CD14-positive monocyte (primary cell): ENCODE results near the gene ACSS2. TPM values are rescaled to one million over a fixed set of nuclear protein-coding genes. Genes with fewer than 3 reads are reported as not detected.
A peak's percentile ranks its signal among the peaks of the same experiment; 100 is the strongest.

Experiments
- DNase-seq, 3 donors: peaks; one replicate each; pipeline ENCODE4 v3.0.0-alpha.2; 2011 to 2022
- H2AFZ ChIP-seq: 2 replicates; pipeline ENCODE4 v1.6.0; 2012; ENCODE audit warnings: mild to moderate bottlenecking, low read depth, low read length, inconsistent platforms; ENCODE audit not compliant: insufficient read depth, poor library complexity, severe bottlenecking
- H3K27ac ChIP-seq, 2 donors: 1 replicate in 1 of 2; 2 replicates in 1 of 2; pipeline ENCODE4 v1.5.1; 2012 to 2013; ENCODE audit warnings: low read length in 2 of 2, control low read depth in 1 of 2, inconsistent platforms in 1 of 2, low read depth in 1 of 2, mild to moderate bottlenecking in 1 of 2
- H3K27me3 ChIP-seq, 2 donors: one replicate each; pipeline versions ENCODE4 v1.6.0 to v1.6.1; 2011 to 2013; ENCODE audit warnings: low read length in 2 of 2; ENCODE audit not compliant: control insufficient read depth in 2 of 2, insufficient read depth in 2 of 2
- H3K36me3 ChIP-seq, 2 donors: replicated peaks in 1 of 2; 1 replicate in 1 of 2; 2 replicates in 1 of 2; pipeline versions ENCODE4 v1.5.1 to v1.6.1; 2012 to 2013; ENCODE audit warnings: low read length in 2 of 2, control low read depth in 1 of 2, inconsistent platforms in 1 of 2, mild to moderate bottlenecking in 1 of 2; ENCODE audit not compliant: insufficient read depth in 2 of 2, control insufficient read depth in 1 of 2
- H3K4me1 ChIP-seq, 2 donors: 1 replicate in 1 of 2; 2 replicates in 1 of 2; pipeline versions ENCODE4 v1.5.1 to v1.6.1; 2012 to 2013; ENCODE audit warnings: low read length in 2 of 2, control low read depth in 1 of 2, inconsistent platforms in 1 of 2, mild to moderate bottlenecking in 1 of 2, moderate library complexity in 1 of 2; ENCODE audit not compliant: insufficient read depth in 2 of 2, control insufficient read depth in 1 of 2
- H3K4me2 ChIP-seq: replicated peaks from 2 replicates; pipeline ENCODE3; 2012; ENCODE audit warnings: low read length, moderate library complexity, mild to moderate bottlenecking; ENCODE audit not compliant: poor library complexity, severe bottlenecking; ENCODE audit errors: extremely low read depth
- H3K4me3 ChIP-seq, 3 experiments: fragments of 200-600 bp in 1 of 3; sonication (generic) in 1 of 3; replicated peaks in 1 of 3; 1 replicate in 2 of 3; 2 replicates in 1 of 3; pipeline ENCODE4 v1.5.1; 2011 to 2013; ENCODE audit warnings: low read length in 3 of 3, mild to moderate bottlenecking in 3 of 3, control low read depth in 2 of 3, low read depth in 2 of 3, inconsistent platforms in 1 of 3, moderate library complexity in 1 of 3
- H3K79me2 ChIP-seq: 2 replicates; pipeline ENCODE4 v1.6.0; 2012; ENCODE audit warnings: mild to moderate bottlenecking, control low read depth, inconsistent platforms, low read length, moderate library complexity; ENCODE audit not compliant: insufficient read depth
- H3K9ac ChIP-seq: 2 replicates; pipeline ENCODE4 v1.6.0; 2017; ENCODE audit warnings: low read length, mild to moderate bottlenecking; ENCODE audit not compliant: insufficient read depth, poor library complexity, severe bottlenecking
- H3K9me3 ChIP-seq, 2 donors: replicated peaks in 1 of 2; 1 replicate in 1 of 2; 2 replicates in 1 of 2; pipeline versions ENCODE4 v1.5.1 to v1.6.1; 2012 to 2013; ENCODE audit warnings: low read length in 2 of 2, control low read depth in 1 of 2; ENCODE audit not compliant: control insufficient read depth in 1 of 2, insufficient read depth in 1 of 2
- H4K20me1 ChIP-seq: 2 replicates; pipeline ENCODE4 v1.6.0; 2012; ENCODE audit warnings: mild to moderate bottlenecking, low read length, control low read depth, moderate library complexity; ENCODE audit not compliant: insufficient read depth
- H3K27ac Mint-ChIP-seq, 7 donors: one replicate each; pipeline ENCODE4 v1.8.0; 2020; ENCODE audit warnings: mild to moderate bottlenecking in 7 of 7, mixed read lengths in 7 of 7, moderate library complexity in 6 of 7, inconsistent platforms in 2 of 7
- H3K27me3 Mint-ChIP-seq, 3 donors: one replicate each; pipeline ENCODE4 v1.8.0; 2021 to 2022; ENCODE audit warnings: low read depth in 3 of 3, mild to moderate bottlenecking in 3 of 3, mixed read lengths in 3 of 3, moderate library complexity in 3 of 3, inconsistent platforms in 1 of 3
- H3K36me3 Mint-ChIP-seq, 2 donors: one replicate each; pipeline ENCODE4 v1.8.0; 2020; ENCODE audit warnings: mixed read lengths in 2 of 2, inconsistent platforms in 1 of 2, mild to moderate bottlenecking in 1 of 2
- H3K4me1 Mint-ChIP-seq: one replicate; pipeline ENCODE4 v1.8.0; 2020; ENCODE audit warnings: mild to moderate bottlenecking, mixed read lengths
- H3K4me3 Mint-ChIP-seq, 2 donors: one replicate each; pipeline ENCODE4 v1.8.0; 2020; ENCODE audit warnings: mild to moderate bottlenecking in 2 of 2, mixed read lengths in 2 of 2, moderate library complexity in 1 of 2
- H3K9me3 Mint-ChIP-seq, 7 donors: one replicate each; pipeline ENCODE4 v1.8.0; 2020 to 2022; ENCODE audit warnings: mixed read lengths in 7 of 7, mild to moderate bottlenecking in 6 of 7, moderate library complexity in 6 of 7, inconsistent platforms in 2 of 7
- WGBS: methylation state at CpG from one replicate; pipeline ENCODE4 v1.1.5; 2013; ENCODE audit warnings: missing lambda C conversion rate; ENCODE audit not compliant: insufficient coverage; 5-methylcytosine and 5-hydroxymethylcytosine counted together
- intact Hi-C, 2 donors: fragments of 100-400 bp; cut with micrococcal nuclease; formaldehyde crosslinking; loops; one replicate each; pipeline versions ENCODE4 v1.15.0 to v1.15.1; 2023
- polyA plus RNA-seq, 3 donors: library from polyadenylated mRNA; depleted of rRNA in 1 of 3; unstranded in 2 of 3; stranded (reverse) in 1 of 3; fragments of 300-500 nt in 2 of 3; fragments of >200 nt in 1 of 3; fragmentation: Illumina TruSeq in 2 of 3; gene quantifications; 1 replicate in 2 of 3; 2 replicates in 1 of 3; pipeline ENCODE4 v1.2.3, GENCODE V29; 2012 to 2021
- TF ChIP-seq, protein P1 (sequence below): fragments of 200-600 bp; IDR thresholded peaks from one replicate; pipeline ENCODE4 v1.8.0; 2022; ENCODE audit warnings: antibody characterized with exemption, mild to moderate bottlenecking

The ACSS2 gene
- polyA plus RNA-seq, 3 donors = 37.7 to 67.2 (median 48.4) TPM

- Histone ChIP-seq H3K4me2 (no peak overlapping the region), H2AFZ (no peak overlapping the region), H3K27ac (peak overlapping the region in 1 of 2 donors; percentile 27), H3K9ac (no peak overlapping the region), H3K4me3 (no peak overlapping the region), H4K20me1 (no peaks in the 10 kb centered on the region), H3K4me1 (no peaks in the 10 kb centered on the region), H3K9me3 (no peaks in the 10 kb centered on the region), H3K27me3 (no peaks in the 10 kb centered on the region), H3K36me3 (peaks cover 88 to 100% of the 10 kb centered on the region in 2 donors), H3K79me2 (no peaks in the 10 kb centered on the region)
- Mint-ChIP-seq H3K9me3 (no peaks in the 10 kb centered on the region), H3K27me3 (peaks cover 0 to 4% (median 0%) of the 10 kb centered on the region in 3 donors), H3K36me3 (peaks cover 2 to 64% of the 10 kb centered on the region in 2 donors), H3K27ac (peak overlapping the region in 2 of 7 donors; percentile 7 to 43), H3K4me3 (no peak overlapping the region), H3K4me1 (no peaks in the 10 kb centered on the region)
- intact Hi-C loops = no loop called here
- no peak for DNase-seq
- no CpG with 5 or more reads among the region's 1 CpG for WGBS
- TF ChIP-seq, protein P1, sequence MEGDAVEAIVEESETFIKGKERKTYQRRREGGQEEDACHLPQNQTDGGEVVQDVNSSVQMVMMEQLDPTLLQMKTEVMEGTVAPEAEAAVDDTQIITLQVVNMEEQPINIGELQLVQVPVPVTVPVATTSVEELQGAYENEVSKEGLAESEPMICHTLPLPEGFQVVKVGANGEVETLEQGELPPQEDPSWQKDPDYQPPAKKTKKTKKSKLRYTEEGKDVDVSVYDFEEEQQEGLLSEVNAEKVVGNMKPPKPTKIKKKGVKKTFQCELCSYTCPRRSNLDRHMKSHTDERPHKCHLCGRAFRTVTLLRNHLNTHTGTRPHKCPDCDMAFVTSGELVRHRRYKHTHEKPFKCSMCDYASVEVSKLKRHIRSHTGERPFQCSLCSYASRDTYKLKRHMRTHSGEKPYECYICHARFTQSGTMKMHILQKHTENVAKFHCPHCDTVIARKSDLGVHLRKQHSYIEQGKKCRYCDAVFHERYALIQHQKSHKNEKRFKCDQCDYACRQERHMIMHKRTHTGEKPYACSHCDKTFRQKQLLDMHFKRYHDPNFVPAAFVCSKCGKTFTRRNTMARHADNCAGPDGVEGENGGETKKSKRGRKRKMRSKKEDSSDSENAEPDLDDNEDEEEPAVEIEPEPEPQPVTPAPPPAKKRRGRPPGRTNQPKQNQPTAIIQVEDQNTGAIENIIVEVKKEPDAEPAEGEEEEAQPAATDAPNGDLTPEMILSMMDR = no peak
Measured at GRCh38 chr20:34926581-34926980, 50.2 kb downstream of the ACSS2 start.

- no peaks in the 10 kb centered on the region for H4K20me1 ChIP-seq
- intact Hi-C loops = no loop called here
- Mint-ChIP-seq H3K27me3 (peaks cover 0 to 1% (median 0%) of the 10 kb centered on the region in 3 donors), H3K36me3 (peaks cover 7 to 72% of the 10 kb centered on the region in 2 donors), H3K27ac (peak overlapping the region in 1 of 7 donors; percentile 29), H3K4me3 (no peak overlapping the region), H3K9me3 (no peaks in the 10 kb centered on the region), H3K4me1 (no peaks in the 10 kb centered on the region)
- no peak overlapping the region for H3K9ac ChIP-seq
- peaks cover 80 to 100% of the 10 kb centered on the region in 2 donors for H3K36me3 ChIP-seq
- H3K4me1 ChIP-seq = no peaks in the 10 kb centered on the region
- H2AFZ ChIP-seq = no peak overlapping the region
- no peaks in the 10 kb centered on the region for H3K9me3 ChIP-seq
- H3K27ac ChIP-seq = peak overlapping the region in 1 of 2 donors; percentile 36
- no peaks in the 10 kb centered on the region for H3K27me3 ChIP-seq
- no peaks in the 10 kb centered on the region for H3K79me2 ChIP-seq
- DNase-seq = no peak
- 100% methylated on average over 1 of the region's 1 CpG for WGBS
- TF ChIP-seq, protein P1 = no peak
- no peak overlapping the region for H3K4me3 ChIP-seq
- H3K4me2 ChIP-seq = no peak overlapping the region
Measured at GRCh38 chr20:34927736-34928135, 51.3 kb downstream of the ACSS2 start.
